NCI-H146 treated with DMSO at 0.1 percent for 48 hours (cell line): ENCODE data around the gene TPRX1.
"Not testable (repeated sequence)": the region's sequence is repeated elsewhere in the genome, so short reads cannot be mapped to it uniquely, and the experiment has no call there.

Source experiments
- DNase-seq: peaks from one replicate; lab custom pipeline; 2025; ENCODE audit not compliant: unreplicated experiment; lab: John Stamatoyannopoulos, UW

The TPRX1 gene

DNA sequence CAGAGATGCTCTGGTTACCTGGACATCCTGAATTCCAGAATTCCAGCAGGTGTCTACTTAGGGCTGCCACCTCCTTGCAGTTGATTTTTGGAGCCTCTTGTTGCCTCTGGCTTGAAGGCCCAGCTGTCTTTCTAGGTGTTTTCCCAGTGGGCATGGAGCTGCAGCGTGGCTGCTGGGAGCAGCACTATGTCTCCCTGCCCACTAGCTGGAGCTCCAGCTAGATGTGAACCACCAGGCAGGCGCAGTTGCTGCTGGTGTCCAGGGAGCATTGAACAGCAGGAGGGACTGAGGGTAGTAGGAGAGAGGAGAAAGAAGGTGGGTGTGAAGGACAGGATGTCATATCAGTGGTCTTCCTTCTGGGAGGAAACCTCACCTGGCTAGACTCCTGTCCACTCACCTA is 35.7 kb downstream of the TPRX1 start:
- no peak for DNase-seq

- no peak for DNase-seq
Measured at GRCh38 chr19:47767349-47767748, 37.0 kb downstream of the TPRX1 start.

DNA sequence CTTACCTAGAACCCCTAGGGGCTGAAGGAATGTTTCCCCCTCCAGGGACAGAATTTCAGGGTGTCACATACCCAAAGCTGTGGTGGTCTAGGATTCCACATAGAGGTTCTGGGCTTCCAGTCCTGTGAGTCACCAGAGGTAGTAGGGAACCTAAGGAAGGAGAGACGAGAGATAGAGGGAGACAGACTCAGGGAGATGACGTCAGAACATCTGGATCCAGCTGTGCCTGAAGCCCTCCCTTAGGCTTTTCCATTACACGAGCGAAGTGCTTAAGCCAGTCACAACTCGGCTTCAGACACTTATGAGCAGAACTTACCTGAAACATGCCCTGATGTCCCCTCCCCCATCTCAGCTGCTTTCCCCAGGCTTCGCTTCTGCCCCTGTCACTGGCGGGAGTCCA is 37.7 kb downstream of the TPRX1 start:
- DNase-seq: no peak

DNA sequence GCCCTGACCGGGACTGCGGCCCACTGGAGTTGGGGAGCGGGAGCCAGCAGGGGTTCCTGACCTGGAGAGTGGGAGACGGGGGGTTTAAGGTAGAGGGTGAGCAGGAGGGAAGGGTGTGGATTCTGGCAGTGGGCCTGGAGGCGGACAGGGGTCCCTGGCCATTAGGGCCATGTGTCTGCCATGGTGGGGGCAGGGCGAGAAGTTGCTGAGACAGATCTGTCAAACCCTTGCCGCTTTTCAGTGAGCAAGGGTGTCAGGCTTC is 38.1 kb downstream of the TPRX1 start:
- no peak for DNase-seq

DNA sequence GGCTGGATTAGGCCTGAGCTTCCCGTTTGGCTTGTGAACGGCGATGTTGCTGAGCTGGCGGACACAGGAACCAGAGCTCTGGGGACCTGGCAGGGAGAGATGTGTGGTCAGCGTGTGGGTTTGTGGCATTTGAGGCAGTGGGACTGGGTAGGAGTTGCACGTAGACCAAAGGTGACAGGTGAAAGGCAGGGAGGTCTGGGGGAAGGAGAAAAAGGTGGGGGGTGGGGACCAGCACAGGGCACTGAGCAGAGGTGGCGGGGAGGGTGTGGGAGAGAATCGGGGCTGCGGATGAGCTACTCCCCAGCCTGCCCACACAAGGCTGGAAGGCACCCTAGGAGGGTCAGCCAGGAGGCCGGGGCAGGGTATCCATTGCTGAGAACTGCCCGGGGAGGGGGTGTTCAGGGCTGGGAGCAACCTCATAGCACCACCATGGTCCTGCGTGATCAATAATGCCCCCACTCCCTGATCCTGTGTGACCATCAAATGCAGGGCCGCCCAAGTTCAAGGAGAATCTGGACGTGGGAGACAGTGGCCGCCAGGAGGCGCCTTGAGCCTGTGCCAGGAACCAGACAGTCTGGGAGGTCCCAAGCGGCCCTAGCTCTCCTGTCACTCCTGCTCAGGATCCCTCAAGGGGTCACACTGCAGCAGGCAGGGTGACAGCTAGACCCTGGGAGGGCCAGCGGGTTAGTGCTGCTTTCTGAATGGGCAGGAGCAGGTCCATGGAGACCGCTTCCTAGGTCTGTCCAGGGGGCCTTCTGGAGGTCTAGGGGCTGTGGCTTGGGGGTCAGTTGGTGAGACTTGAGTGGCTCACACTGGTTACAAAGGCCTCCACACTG is 38.6 kb downstream of the TPRX1 start:
- peak; percentile 22 for DNase-seq

DNA sequence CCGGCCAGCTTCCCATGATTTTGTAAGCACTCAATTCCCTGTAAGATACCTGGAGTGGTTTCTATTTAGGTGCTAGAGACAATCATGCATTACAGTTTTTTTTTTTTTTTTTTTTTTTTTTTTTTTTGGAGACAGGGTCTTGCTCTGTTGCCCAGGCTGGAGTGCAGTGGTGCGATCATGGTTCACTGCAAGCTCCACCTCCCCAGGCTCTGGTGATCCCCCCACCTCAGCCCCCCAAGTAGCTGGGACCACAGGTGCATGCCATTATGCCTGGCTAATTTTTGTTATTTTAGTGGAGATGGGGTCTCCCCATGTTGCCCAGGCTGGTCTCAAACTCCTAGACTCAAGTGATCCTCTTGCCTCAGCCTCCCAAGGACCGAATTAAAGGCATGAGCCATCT is 39.6 kb downstream of the TPRX1 start:
- not testable (repeated sequence) for DNase-seq

- DNase-seq: no peak
Measured at GRCh38 chr19:47762615-47763308, 41.6 kb downstream of the TPRX1 start.

DNA sequence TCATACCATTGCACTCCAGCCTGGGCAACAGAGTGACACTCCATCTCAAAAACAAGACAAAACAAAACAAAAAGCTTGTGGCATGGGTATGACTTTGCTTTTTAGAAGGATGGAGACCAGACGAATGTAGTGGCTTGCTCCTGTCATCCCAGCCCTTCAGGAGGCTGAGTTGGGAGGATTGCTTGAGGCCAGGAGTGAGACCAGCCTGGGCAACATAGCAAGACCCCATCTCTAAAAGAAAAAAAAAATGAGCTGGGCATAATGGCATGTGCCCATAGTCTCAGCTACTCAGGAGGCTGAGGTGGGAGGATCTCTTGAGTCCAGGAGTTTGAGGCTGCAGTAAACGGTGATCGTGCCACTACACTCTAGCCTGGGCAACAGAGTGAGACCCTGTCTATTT is 42.2 kb downstream of the TPRX1 start:
- no peak for DNase-seq

DNA sequence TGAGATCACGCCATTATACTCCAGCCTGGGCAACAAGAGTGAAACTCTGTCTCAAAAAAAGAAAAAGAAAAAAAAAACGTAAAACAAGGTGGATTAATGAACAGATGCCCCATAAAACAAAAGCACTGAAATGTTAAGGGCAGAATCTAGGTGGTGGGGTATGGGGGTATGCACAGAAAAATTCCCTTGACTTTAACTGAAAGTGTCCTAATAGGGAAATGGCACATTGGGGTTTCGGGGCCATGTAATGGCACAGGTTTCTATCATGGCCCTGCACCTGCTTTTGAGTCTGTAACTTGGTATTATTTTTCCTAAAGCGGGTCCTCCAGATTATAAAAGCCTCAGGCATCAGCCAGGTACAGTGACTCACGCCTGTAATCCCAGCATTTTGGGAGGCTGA is 42.8 kb downstream of the TPRX1 start:
- DNase-seq: no peak

DNA sequence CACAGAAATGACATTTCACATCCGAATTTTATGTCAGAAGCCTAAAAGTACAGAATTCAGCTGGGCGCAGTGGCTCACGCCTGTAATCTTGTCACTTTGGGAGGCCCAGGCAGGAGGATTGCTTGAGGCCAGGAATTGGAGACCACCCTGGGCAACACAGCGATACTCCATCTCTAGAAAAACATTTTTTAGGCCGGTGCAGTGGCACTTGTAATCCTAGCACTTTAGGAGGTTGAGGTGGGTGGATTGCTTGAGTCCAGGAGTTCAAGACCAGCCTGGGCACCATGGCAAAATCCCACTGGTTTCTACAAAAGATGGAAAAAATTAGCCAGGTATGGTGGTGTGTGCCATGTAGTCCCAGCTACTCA is 43.7 kb downstream of the TPRX1 start:
- no peak for DNase-seq

GRCh38 chr19:47758443-47758804 is 45.9 kb downstream of the TPRX1 start:
- no peak for DNase-seq

- DNase-seq: no peak
Measured at GRCh38 chr19:47757617-47758442, 46.5 kb downstream of the TPRX1 start.

DNA sequence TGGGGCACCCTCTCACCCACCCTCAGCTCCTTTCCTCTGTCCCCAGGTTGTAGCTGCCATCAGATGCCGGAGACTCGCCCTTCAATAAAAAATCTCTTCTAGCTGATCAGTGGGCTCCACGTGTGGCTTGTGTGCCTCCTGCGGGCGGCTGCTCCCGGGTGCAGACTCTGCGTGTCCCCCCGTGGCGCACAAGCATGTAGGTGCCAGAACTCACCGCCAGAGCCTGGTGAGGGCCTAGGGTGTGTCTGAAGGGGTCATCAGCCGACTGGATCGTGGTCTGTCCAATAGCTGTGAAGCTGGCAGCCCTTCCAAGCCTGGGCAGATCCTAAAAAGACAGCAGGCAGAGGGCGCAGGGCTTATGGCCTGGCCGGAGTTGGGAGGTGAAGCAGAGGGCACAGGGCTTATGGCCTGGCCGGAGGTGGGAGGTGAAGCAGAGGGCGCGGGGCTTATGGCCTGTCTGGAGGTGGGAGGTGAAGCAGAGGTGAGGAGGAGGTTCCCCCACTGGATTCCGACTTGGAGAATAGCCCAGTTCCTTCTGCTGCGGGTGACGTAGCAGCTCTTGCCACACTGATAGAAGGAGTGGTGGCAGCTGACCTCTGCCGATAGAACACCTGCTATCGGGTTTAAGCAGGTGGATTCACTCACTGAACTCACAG is 47.3 kb downstream of the TPRX1 start:
- no peak for DNase-seq

- no peak for DNase-seq
Measured at GRCh38 chr19:47756627-47756929, 47.8 kb downstream of the TPRX1 start.

DNA sequence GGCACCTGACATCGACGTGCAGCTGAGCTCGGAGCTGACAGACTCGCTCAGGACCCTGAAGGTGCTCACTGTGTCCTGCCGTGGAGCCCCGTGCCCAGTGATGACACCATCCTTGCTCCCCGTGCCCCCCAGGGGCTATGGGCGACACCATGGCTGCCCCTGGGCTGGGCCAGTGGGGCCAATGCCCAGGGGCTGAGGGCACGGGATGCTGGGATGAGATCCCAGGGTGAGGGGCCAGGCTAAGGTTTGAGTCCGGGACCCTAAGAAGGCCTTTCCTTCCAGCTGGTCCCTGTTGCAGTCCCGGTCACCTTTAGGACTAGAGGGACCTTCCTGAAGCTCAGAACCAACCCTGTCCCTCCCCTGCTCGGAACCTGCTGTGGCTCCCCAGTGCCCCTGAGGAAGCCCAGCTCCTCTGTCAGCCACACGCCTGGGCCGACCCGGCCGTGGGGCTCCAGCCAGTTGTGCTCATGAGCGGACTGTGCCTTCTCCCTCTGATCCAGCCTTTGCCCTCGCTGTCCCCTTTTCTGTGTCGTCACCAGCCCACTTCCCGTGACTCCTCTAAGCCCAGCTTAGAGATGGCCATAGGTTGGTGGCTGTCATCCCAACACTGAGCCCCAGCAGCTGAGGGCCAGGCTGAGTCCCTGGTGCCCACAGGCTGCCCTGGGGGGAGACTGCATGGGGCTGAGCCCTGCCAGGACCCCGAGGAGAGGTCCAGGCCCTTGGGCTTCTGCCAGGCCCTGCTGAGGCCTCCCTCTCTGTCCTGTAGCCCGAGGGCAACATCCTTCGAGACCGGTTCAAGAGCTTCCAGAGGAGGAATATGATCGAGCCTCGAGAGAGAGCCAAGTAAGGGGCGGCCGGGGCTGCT is 48.4 kb downstream of the TPRX1 start:
- DNase-seq: no peak

DNA sequence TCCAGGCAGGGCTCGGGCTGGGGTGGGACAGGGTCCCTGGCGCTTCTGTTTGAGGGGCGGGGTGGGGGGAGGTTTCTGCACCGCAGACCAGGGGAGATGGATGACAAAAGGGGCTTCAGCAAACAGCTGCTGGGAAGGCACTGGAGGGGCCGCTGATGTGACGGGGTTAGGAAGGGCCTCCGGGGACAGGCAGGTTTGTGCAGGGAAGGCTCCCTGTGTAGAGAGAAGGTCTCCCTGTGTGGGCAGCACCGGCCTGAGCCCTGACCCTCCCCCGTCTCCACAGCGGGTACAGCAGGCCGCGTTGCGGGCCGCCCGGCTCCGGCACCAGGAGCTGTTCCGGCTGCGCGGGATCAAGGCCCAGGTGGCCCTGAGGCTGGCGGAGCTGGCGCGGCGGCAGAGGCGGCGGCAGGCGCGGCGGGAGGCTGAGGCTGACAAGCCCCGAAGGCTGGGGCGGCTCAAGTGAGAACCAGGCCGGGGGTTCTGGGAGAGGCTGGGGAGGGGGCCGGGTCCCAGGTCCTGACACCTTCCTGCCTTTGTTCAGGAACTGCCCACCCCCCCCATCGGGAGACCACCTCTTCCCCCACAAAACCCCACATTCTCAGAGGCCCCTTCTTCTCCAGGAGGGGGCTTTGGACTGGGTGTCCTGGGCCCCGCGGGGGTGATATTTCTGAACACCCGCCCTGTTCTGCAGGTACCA is 49.1 kb downstream of the TPRX1 start:
- no peak for DNase-seq

GRCh38 chr19:47754206-47755064 is 49.9 kb downstream of the TPRX1 start:
- DNase-seq: no peak

DNA sequence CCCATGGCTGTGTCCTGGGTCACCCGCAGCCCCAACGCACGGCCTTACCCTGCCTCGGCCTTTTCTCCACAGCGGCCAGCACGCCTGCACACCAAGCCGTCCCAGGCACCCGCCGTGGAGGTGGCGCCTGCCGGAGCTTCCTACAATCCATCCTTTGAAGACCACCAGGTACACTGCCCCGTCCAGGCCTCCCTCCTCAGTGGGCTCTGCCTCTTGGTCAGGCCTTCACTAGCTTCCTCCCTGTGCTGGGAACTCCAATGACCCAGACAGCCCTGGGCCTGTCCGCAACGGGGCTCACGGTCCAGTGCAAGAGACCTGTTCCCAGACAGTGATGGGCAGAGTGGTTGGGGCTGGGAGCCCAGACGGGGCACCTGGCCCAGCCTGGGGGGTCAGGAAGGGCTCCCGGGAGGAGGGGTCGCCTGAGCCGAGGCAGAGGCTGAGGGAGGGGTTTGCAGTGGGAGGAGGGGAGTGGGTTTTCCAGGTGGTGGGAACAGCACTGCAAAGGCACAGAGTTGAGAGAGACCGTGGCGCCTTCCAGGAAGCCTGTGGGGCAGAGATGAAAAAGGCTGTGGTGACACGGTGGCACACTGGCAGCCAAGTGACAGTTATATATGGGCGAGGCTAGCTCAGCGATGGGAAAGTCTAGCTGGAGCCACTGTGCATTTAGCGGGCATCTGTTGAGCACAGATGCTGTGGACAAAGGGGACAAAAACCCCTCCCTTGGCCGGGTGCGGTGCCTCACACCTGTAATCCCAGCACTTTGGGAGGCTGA is 51.7 kb downstream of the TPRX1 start:
- DNase-seq: no peak
